ENCODE measurements around the gene RAB3C.

Gene RAB3C

DNA sequence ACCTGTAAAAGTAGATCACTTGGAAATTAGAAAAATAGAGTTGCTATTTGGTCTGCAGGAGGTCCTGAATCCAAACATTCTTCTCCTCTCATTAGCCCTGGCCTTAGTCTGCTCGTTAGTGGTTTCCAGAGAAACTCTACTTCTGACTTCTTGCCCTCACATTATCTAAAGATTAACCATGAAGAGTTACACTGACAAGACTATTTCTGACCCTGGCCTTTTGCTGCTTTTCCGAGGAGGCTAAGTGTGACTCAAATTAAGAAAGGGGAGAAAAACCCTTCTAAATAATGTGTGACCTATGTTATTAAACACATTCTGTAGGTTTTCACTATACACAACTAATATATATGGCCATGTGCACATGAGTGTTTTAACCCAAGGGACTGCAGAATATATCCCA, 302.4 kb downstream of the RAB3C start:
- DNase-seq (ENCODE audit: low read depth in 2 of 2) = no peak

DNA sequence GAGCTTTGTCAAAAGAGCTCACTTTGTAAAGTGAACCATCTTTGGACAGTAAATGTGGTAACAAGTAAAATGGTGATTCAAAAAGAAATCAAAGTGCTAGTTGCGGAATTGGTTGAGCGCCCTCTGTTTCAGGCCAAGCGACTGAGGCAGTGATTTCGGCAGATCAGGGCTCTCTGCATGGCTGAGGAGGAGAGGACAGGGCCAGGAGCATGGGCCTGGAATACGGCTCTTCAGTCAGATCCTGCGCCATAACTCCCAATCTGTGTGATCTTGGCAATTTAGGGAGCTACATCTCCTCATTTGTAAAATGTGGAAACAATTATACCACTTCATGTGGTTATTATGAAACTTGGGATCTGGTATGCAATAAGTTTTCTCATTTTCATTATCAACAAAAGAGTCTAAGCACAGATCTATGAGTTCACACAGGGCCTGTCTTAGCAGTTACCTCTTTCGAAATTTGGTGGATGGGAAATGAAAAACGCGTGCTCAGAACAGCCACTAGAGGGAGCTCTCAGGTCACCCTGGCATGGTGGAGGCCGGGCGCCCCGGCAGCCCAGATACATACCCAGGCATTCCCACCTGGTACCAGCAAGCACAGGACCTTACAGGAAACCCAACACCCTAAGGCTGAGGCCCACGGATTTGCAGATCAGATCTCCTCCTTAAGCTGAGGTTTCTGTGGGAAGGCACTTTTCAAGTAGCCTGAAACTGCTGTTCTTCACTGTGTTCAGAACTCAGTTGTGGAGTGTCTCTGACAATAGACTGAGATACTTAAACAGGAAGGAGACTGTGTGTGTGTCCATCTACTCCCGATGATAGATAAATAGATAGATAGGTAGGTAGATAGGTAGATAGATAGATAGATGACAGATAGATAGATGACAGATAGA, 303.7 kb downstream of the RAB3C start:
- peak; percentile 14 to 27 for DNase-seq (ENCODE audit: low read depth in 2 of 2)

DNA sequence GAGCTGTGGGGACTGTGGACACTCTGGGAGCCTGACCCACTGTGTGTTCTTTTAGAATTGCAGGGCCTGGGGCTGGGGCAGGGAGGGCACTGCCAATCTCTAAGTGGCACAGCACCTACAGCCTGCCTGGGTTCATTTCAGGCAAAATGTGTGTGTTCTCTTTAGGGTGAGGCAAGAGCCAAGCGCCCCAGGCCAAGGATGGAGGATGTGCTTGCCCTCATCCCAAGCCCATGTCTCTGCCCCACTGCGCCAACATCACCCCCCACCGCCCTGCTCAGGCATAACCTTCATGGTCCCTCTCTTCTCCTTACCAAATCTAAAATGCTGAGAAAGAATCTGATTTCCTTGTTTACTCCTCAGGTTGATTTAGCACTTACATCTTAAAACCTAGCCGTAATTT, 304.4 kb downstream of the RAB3C start:
- no peak for DNase-seq (ENCODE audit: low read depth in 2 of 2)

DNA sequence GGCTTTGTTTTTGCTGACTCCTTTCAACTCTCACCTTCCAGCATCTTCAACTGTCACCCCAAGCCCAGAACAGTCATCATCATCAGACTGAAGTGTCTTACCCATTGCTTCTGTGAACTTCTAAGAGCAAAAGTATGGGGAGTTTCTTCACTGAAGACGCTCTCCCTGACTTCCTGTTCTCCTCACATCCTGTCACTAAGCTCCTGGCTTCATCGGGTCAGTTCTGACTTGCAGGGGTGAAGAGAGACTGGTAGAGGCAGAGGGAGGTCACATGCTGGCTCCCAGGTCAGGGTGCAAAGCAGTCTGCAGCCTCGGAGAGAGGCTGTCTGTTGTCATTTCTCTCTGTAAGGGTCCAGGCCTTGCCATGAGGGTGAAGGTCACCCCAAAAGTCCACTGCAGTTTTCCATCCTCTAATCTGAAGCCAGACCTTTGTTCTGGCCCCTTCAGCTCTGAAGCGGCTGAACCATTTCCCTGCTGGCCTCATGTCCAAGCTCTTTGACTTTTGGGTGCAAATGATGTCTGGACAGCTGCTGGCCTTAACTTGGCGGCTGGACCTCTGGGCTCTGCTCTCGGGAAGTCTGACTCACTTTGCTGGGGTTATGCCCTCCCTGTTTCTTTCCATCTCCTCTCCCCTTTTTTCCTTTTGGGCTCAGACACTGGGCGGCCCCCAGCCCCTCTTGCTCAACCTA, 305.0 kb downstream of the RAB3C start:
- no peak for DNase-seq (ENCODE audit: low read depth in 2 of 2)

DNA sequence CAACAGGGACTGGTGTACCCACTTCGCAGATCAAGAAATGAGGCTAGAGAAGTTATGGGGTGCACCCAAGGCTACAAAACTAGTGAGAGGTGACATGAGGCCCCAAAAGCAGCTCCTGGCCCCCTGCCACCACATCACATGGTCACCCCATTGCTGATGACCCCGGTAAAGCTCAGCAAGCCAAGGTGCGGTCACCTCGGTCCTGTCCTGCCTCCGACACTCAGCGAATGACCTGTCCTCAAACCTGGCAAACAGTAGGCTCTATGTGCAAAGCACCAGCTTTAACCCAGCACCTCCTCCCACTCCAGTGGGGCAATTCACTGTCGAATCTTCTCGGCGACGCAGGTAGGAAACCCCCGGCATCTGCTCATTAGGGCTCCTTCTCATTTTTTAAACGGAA, 307.4 kb downstream of the RAB3C start:
- DNase-seq (ENCODE audit: low read depth in 2 of 2) = no peak

DNA sequence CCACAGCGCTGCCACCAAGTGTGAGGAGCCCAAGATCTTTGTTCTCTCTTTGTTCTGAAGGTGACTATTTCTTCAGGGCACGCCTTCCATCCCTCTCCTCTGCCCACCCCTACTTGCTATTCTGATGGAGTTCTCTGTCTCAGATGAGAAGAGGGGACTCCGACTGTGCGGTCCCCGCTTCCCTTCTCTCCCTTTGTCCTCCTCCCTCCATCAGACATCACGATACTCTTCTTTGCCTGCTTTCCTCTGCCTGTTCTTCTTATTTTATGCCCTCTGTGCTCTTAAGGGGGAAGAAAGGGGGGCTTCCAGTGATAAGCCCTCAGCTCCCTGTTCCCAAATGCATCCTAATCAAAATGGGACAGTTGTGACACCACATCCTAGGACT, 307.8 kb downstream of the RAB3C start:
- no peak for DNase-seq (ENCODE audit: low read depth in 2 of 2)

DNA sequence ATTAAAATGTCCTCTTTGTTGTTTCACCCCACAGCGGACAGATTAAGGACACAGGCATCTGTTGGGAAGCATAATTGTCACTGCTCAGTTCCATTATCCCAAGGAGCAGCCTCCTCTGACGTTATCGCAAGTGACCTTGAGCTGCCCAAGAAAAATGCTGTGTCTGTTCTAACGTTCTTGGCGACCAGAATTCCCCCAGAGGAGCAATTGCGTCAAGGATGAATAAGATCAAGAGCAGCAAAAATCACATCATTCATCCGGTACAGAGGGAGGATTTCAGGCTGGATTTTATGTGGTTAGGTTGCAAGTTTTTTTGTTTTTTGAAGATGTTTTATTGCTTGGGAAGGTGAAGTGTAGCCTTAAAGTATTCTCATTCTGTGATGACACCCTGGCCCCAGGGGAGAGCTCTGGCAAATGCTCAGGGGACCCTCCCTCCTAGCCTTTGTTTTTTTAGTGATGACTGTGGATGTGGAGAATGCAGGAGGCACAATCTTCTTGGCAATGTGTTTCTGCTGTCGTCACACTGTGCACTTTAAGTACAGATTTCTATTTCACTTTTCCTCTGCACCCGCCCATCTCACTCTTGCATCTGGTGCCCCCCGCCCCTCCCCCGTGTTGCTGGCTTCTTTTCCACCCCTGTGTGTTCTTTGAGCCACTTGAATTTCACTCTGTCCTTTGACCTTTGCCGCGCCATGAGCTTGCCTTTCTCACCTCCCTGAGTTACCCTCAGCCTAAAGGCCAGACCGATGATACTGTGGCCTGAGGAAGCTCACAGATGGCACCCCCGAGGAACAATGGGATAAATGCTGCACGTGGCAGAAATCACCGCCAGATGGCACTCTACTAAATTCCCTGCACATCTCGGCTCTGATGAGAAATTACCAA, 308.5 kb downstream of the RAB3C start:
- peak; percentile 30 to 37 for DNase-seq (ENCODE audit: low read depth in 2 of 2)

DNA sequence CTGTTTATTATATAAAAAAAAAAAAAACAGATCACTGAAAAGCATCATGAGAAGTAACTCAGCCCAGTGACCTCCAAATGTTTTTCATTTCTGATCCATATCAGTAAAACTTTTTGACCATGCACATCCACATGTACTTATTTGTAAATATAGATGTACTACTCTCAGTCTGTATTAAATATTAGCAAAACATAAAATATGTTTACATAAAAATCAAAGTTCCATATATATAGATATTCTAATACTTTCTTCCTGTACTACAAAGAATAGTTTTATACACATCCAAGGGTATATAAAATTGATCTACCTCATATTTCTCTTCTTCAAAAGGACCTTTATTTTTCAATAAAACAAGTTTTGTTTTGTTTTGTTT, 309.1 kb downstream of the RAB3C start:
- no peak for DNase-seq (ENCODE audit: low read depth in 2 of 2)

DNA sequence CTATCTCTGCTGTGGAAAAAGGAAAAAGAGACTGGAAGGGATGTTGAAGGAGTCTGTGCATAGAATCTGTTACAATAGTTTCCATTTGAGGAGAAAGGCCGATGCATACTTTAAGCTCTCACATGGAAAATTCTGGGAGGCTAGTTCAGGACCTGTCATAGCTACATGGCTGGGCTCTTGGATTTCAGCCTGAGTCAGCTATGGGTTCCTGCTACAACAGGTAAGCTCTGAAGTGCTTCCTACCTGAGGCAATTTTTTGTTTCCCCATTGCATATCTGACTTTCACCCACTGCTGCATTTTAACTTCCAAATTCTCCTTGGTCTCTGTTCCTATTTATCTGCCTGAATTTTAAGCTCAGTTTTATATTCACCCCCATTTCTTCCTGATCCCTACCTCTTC, 310.7 kb downstream of the RAB3C start:
- no peak for DNase-seq (ENCODE audit: low read depth in 2 of 2)

DNA sequence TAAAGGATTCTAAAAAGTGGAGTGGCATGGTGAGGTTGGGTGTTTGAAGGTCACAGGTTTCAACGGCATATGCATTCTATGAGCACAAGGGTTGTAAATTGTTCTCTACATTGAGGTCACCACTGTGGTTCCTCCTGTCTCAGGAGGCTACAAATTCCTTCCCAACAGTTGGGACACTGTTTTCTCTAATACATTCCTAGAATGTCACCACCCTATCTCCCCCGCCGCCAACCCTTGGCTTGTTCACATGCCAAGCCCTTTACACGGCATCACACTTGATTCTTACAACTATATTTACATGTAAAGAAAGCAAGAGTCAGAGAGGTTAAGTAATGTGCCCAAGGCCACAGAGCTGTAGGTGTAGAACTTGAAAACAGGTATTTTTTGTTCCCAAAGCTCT, 315.1 kb downstream of the RAB3C start:
- DNase-seq (ENCODE audit: low read depth in 2 of 2) = no peak

DNA sequence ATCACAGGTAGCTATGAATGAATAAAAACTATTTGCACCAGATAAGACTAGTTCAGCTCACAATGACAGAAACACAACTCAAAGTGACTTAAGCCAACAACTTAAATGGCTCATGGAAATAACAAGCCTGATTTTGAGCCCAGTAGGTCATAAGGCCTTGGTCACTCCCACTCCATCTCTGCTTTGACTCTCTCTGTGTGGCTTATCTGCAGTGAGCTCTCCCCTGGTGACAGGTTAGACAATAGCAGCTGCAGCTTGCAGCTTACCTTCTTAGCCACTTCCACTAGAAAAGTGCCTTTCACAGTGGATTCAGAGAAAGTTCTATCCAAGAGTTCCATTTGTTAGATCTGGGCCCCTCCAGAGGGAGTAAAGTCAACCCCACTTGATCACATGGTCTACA, 315.7 kb downstream of the RAB3C start:
- no peak for DNase-seq (ENCODE audit: low read depth in 2 of 2)

DNA sequence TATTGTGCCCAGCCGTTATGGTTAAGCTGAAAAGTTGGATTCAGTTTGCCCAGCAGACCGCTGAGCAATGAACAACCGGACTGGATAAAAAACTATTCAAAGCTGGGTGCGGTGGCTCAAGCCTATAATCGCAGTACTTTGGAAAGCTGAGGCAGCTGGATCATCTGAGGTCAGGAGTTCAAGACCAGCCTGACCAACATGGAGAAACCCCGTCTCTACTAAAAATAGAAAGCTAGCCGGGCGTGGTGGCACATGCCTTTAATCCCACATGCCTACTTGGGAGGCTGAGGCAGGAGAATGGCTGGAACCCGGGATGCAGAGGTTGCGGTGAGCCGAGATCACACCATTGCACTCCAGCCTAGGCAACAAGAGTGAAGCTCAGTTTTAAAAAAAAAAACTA, 318.4 kb downstream of the RAB3C start:
- no peak for DNase-seq (ENCODE audit: low read depth in 2 of 2)

DNA sequence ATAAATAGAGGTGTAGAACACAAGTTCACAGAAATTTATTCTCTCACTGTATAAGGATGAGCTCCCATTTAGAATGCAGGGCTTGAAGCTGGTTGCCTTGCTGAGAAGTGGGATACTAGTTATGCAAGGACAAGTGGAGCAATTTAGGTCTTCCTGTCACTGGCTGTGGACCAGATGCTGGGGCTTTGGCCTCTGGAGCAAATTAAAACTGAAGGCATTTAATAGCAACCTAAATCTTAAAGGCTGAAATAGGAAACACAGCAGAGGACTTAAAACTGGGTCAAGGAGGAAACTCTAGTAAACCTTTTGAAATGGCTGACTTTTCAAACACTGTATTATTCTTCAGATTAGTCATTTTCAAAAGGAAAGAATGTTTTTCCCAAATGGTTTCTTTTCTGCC, 319.4 kb downstream of the RAB3C start:
- no peak for DNase-seq (ENCODE audit: low read depth in 2 of 2)

DNA sequence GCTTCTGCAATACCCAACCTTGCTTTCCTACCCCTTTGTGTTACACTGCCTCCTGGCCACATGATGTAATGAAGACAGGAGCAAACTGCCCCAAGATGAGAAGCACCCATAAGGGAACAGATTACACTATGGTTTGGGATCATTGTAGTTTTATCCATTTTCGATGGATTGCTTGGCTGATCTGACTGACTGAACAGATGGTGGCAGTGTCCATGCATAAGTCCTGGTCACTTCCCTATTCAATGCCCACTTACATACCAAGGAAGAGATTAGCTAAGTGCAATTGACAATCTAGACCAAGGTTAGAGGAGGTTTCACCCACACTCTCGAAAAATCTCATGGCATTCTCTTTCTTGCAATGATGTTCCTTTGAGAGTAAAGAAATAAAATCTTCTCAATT, 319.9 kb downstream of the RAB3C start:
- no peak for DNase-seq (ENCODE audit: low read depth in 2 of 2)

DNA sequence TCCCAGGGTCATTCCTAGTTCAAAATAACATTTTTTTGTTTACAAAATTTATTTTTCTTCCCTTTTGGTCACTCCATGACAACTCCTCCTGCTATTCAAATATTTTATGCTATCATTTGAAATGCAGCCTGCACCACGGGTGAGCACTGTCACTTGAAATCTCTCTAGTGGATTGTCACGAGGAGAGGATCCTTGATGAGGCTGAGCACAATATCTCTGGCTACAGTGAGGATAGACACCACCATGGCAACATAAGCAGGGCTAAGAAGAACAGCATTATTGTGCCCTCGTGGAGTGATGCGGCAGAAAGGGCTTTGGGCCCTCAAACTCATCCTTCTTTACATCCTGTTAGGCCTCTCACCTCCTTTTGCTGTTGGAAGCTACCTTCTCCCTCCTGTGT, 321.9 kb downstream of the RAB3C start:
- no peak for DNase-seq (ENCODE audit: low read depth in 2 of 2)

DNA sequence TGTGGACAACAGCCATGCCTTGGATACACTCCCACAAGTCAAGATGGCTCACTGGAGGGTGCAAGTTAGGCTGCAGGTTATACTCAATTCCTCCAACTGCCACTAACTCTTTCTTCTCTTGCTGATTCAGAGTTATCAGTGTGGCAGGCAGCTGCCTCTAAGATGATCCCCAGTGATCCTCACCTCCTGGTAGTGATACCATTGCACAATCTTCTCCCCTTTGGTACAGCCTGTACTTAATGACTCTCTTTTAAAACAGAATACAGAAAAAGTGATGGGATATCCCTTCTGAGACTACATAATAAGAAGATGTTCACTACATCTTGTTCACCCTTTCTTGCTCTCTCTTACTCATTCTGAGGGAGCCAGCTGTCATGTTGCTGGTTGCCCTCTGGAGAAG, 323.1 kb downstream of the RAB3C start:
- DNase-seq (ENCODE audit: low read depth in 2 of 2) = no peak

All from stimulated activated CD8-positive, alpha-beta memory T cell treated with anti-CD3 and anti-CD28 coated beads, Interleukin-7, amount 100 ng/mL, for 1 hour (primary cell).